ENCODE data around the gene CFAP46. TPM values are rescaled to one million over a fixed set of nuclear protein-coding genes. Genes with fewer than 3 reads are reported as not detected.

The CFAP46 gene
- total and polyA plus RNA-seq, 2 of the 4 experiments (the other 2 are of a cell fraction): 1.3 to 1.8 TPM

GRCh38 chr10:132836832-132837540 lies 105.4 kb downstream of the CFAP46 start:
- dilution Hi-C loops (cut with HindIII; ENCODE audit: low sequenced_read_pairs, unreplicated experiment): no loop called here

More at GRCh38 chr10:132836832-132837540, 105.4 kb downstream of the CFAP46 start:
- Histone ChIP-seq H4K20me1 (ENCODE audit: insufficient read depth, low read length) (no peaks in the 10 kb centered on the region), H3K36me3 (ENCODE audit: control insufficient read depth, insufficient read depth, low read length) (no peaks in the 10 kb centered on the region), H3K56ac (ENCODE audit: extremely low read depth, insufficient read depth, low read length) (no peak overlapping the region), H3K14ac (replicated peaks; ENCODE audit: low read depth, low read length) (no peak overlapping the region), H4K8ac (ENCODE audit: low read depth in 2 of 2, low read length in 2 of 2) (no peak overlapping the region), H3K9me3 (ENCODE audit: control insufficient read depth, insufficient read depth, low read length) (peaks cover 9% of the 10 kb centered on the region), H3K4me2 (ENCODE audit: low read depth, low read length) (no peak overlapping the region), H3K27ac (ENCODE audit: insufficient read depth, low read length) (no peak overlapping the region), H3K79me1 (ENCODE audit: low read depth in 1 of 2, low read length in 2 of 2) (no peaks in the 10 kb centered on the region), H4K91ac (ENCODE audit: insufficient read depth, low read depth, low read length) (no peak overlapping the region), H2AFZ (replicated peaks; ENCODE audit: low read length, poor library complexity) (peak overlapping the region; percentile 23), H3K4me1 (ENCODE audit: control insufficient read depth, insufficient read depth, low read length) (no peaks in the 10 kb centered on the region), H2BK20ac (ENCODE audit: low read depth, low read length) (no peak overlapping the region), H3K18ac (ENCODE audit: low read depth, low read length) (no peak overlapping the region), H4K5ac (ENCODE audit: low read depth, low read length) (no peak overlapping the region), H3K23ac (ENCODE audit: low read depth, low read length) (no peak overlapping the region), H3K4me3 (ENCODE audit: insufficient read depth, low read depth, low read length) (no peak overlapping the region), H2AK5ac (ENCODE audit: low read depth, low read length) (no peak overlapping the region), H2BK5ac (ENCODE audit: low read depth, low read length, poor library complexity, severe bottlenecking) (no peak overlapping the region), H3K9ac (ENCODE audit: low read depth, low read length) (no peak overlapping the region), H2AK9ac (replicated peaks; ENCODE audit: low read depth, low read length, poor library complexity) (no peak overlapping the region), H3K9me1 (ENCODE audit: insufficient read depth, low read length) (peaks cover 3% of the 10 kb centered on the region; the same call in 1 of the 2 replicates), H3K27me3 (ENCODE audit: control insufficient read depth, insufficient read depth, low read length) (peaks cover 15% of the 10 kb centered on the region), H2BK120ac (ENCODE audit: low read depth, low read length) (no peak overlapping the region), H2BK15ac (ENCODE audit: low read depth, low read length) (no peak overlapping the region), H3K4ac (ENCODE audit: low read depth, low read length) (no peak overlapping the region)
- ChIA-PET CTCF (no interaction called here), POLR2A (ENCODE audit: unreplicated experiment) (no interaction called here)
- no TSS peak for BruUV-seq (replicated peaks)
- TF ChIP-seq MAFK (IDR thresholded peaks at IDR 0.05; ENCODE audit: low read depth, low read length) (no peak), MXI1 (IDR thresholded peaks at IDR 0.05; ENCODE audit: borderline replicate concordance, low read depth, low read length) (no peak), CTCF (conservative IDR thresholded peaks at IDR 0.05; ENCODE audit: low read depth, low read length) (peak; percentile 59), ELK1 (IDR thresholded peaks at IDR 0.05; ENCODE audit: borderline replicate concordance, low read depth, low read length) (no peak), POLR2A (IDR thresholded peaks at IDR 0.05; ENCODE audit: low read depth, low read length) (no peak), MAZ (IDR thresholded peaks at IDR 0.05; ENCODE audit: borderline replicate concordance, low read depth, low read length) (peak; percentile 34; the same call in 1 of the 2 replicates), FOS (IDR thresholded peaks at IDR 0.05; ENCODE audit: low read depth, low read length) (no peak), NFE2L2 (IDR thresholded peaks at IDR 0.05; ENCODE audit: low read depth, low read length) (no peak), RFX5 (IDR thresholded peaks at IDR 0.05; ENCODE audit: low read depth, low read length) (no peak), RCOR1 (IDR thresholded peaks at IDR 0.05; ENCODE audit: insufficient replicate concordance, low read length) (no peak), SMC3 (IDR thresholded peaks at IDR 0.05; ENCODE audit: low read depth, low read length) (peak; percentile 36; the same call in 1 of the 2 replicates), USF2 (IDR thresholded peaks at IDR 0.05; ENCODE audit: low read depth, low read length) (no peak), BHLHE40 (IDR thresholded peaks at IDR 0.05; ENCODE audit: low read depth, low read length) (no peak), CHD1 (IDR thresholded peaks at IDR 0.05; ENCODE audit: low read depth, low read length) (no peak), RAD21 (IDR thresholded peaks at IDR 0.05; ENCODE audit: low read length) (peak; percentile 57)
- ATAC-seq (ENCODE audit: low read depth): peak; percentile 75
- intact Hi-C loops (cut with micrococcal nuclease) (loop anchor here (2.0 kb wide), 1 partner anchor 182 kb away; no protein-coding TSS in a partner anchor), in situ Hi-C loops (cut with MboI; ENCODE audit: low sequenced_read_pairs) (no loop called here)
- 69% methylated on average over 16 of the region's 34 CpGs; no CpG with 5 or more reads in 1 of the 2 experiments for WGBS, 2 experiments (ENCODE audit: extremely low coverage in 2 of 2, insufficient read length in 1 of 2)
- peak; percentile 4 for DNase-seq
